Testis (tissue), 2 donors: ENCODE results near the gene ARID1A.

ENCODE experiments used
- CTCF ChIP-seq, 3 experiments: fragments of 450-650 bp in 2 of 3; fragments of 200-600 bp in 1 of 3; sonication (generic) in 1 of 3; IDR thresholded peaks; one replicate each; pipeline ENCODE4 v1.5.1; 2016 to 2019; ENCODE audit warnings: antibody characterized with exemption in 3 of 3, mild to moderate bottlenecking in 2 of 3, moderate library complexity in 1 of 3
- POLR2A ChIP-seq: fragments of 450-650 bp; IDR thresholded peaks from one replicate; pipeline ENCODE4 v1.6.1; 2017; ENCODE audit warnings: antibody characterized with exemption, mild to moderate bottlenecking, moderate library complexity

GRCh38 chr1:26831059-26831458 lies 135.2 kb downstream of the ARID1A start:
- TF ChIP-seq POLR2A = no peak
- no peak for TF ChIP-seq CTCF (IDR thresholded peaks at IDR 0.05)
